GM21723 (cell line): Measurements from ENCODE around the gene APC2.

Experiments used
- ATAC-seq: cut with Tn5 transposase; IDR thresholded peaks from one replicate; pipeline ENCODE4 v1.9.1; 2021; ENCODE audit warnings: mild to moderate bottlenecking, moderate library complexity; ENCODE audit not compliant: unreplicated experiment

APC2 gene

DNA sequence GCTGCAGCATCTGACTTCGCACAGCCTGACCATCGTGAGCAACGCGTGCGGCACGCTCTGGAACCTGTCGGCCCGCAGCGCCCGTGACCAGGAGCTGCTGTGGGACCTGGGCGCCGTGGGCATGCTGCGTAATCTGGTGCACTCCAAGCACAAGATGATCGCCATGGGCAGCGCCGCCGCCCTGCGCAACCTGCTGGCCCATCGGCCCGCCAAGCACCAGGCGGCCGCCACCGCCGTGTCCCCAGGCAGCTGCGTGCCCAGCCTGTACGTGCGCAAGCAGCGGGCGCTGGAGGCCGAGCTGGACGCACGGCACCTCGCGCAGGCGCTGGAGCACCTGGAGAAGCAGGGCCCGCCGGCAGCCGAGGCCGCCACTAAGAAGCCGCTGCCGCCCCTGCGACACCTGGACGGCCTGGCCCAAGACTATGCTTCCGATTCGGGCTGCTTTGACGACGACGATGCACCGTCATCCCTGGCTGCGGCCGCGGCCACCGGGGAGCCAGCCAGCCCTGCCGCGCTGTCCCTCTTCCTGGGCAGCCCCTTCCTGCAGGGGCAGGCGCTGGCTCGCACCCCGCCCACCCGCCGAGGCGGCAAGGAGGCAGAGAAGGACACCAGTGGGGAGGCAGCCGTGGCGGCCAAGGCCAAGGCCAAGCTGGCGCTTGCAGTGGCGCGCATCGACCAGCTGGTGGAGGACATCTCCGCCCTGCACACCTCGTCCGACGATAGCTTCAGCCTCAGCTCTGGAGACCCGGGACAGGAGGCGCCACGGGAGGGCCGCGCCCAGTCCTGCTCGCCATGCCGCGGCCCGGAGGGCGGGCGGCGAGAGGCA lies 15.5 kb downstream of the APC2 start:
- ATAC-seq = no peak

DNA sequence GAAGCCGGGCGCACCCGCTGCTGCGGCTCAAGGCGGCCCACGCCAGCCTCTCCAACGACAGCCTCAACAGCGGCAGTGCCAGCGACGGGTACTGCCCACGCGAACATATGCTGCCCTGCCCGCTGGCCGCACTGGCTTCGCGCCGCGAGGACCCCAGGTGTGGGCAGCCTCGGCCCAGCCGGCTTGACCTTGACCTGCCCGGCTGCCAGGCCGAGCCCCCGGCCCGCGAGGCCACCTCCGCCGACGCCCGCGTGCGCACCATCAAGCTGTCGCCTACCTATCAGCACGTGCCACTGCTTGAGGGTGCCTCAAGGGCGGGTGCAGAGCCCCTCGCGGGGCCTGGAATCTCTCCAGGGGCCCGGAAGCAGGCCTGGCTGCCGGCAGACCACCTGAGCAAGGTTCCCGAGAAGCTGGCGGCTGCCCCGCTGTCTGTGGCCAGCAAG lies 16.1 kb downstream of the APC2 start:
- ATAC-seq = no peak

DNA sequence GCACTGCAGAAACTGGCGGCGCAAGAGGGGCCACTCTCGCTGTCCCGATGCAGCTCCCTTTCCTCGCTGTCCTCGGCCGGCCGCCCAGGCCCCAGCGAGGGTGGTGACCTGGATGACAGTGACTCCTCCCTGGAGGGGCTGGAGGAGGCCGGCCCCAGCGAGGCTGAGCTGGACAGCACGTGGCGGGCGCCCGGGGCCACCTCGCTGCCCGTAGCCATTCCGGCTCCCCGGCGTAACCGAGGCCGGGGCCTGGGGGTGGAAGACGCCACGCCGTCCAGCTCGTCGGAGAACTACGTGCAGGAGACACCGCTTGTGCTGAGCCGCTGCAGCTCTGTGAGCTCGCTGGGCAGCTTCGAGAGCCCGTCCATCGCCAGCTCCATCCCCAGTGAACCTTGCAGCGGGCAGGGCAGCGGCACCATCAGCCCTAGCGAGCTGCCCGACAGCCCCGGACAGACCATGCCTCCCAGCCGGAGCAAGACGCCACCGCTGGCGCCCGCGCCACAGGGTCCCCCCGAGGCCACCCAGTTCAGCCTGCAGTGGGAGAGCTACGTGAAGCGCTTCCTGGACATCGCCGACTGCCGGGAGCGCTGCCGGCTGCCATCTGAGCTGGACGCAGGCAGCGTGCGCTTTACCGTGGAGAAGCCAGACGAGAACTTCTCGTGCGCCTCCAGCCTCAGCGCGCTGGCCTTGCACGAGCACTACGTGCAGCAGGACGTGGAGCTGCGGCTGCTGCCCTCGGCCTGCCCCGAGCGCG lies 16.7 kb downstream of the APC2 start:
- ATAC-seq = no peak

DNA sequence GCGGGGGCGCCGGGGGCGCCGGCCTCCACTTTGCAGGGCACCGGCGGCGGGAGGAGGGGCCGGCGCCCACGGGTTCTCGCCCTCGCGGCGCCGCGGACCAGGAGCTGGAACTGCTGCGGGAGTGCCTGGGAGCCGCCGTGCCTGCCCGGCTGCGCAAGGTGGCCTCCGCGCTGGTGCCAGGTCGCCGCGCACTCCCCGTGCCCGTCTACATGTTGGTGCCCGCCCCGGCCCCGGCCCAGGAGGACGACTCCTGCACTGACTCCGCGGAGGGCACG lies 17.2 kb downstream of the APC2 start:
- ATAC-seq = no peak

DNA sequence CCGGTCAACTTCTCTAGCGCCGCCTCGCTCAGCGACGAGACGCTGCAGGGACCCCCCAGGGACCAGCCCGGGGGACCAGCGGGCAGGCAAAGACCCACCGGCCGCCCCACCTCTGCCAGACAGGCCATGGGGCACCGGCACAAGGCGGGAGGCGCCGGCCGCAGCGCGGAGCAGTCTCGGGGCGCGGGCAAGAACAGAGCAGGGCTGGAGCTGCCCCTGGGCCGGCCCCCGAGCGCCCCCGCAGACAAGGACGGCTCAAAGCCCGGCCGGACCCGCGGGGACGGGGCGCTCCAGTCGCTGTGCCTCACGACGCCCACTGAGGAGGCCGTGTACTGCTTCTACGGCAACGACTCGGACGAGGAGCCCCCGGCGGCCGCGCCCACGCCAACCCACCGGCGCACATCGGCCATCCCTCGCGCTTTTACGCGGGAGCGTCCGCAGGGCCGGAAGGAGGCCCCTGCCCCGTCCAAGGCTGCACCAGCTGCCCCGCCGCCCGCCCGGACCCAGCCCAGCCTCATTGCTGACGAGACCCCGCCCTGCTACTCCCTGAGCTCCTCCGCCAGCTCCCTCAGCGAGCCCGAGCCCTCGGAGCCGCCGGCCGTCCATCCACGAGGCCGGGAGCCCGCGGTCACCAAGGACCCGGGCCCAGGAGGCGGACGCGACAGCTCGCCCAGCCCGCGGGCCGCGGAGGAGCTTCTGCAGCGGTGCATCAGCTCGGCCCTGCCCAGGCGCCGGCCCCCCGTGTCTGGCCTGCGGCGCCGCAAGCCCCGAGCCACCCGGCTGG lies 17.8 kb downstream of the APC2 start:
- ATAC-seq = no peak

DNA sequence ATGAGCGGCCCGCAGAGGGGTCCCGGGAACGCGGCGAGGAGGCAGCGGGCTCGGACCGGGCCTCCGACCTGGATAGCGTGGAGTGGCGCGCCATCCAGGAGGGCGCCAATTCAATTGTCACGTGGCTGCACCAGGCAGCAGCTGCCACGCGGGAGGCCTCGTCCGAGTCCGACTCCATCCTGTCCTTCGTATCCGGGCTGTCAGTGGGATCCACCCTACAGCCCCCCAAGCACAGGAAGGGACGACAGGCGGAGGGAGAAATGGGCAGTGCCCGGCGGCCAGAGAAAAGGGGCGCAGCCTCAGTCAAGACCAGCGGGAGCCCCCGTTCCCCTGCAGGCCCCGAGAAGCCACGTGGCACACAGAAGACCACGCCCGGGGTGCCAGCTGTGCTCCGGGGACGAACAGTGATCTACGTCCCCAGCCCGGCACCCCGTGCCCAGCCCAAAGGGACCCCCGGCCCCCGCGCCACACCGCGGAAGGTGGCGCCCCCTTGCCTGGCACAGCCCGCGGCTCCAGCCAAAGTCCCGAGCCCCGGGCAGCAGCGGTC lies 18.4 kb downstream of the APC2 start:
- ATAC-seq = no peak

DNA sequence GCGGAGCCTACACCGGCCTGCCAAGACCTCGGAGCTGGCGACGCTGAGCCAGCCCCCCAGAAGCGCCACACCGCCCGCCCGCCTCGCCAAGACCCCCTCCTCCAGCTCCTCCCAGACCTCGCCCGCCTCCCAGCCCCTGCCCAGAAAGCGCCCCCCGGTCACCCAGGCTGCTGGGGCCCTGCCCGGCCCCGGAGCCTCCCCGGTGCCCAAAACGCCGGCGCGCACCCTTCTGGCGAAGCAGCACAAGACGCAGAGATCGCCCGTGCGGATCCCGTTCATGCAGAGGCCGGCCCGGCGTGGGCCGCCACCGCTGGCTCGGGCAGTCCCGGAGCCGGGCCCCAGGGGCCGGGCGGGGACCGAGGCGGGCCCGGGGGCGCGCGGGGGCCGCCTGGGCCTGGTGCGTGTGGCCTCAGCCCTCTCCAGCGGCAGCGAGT lies 18.9 kb downstream of the APC2 start:
- ATAC-seq = no peak

DNA sequence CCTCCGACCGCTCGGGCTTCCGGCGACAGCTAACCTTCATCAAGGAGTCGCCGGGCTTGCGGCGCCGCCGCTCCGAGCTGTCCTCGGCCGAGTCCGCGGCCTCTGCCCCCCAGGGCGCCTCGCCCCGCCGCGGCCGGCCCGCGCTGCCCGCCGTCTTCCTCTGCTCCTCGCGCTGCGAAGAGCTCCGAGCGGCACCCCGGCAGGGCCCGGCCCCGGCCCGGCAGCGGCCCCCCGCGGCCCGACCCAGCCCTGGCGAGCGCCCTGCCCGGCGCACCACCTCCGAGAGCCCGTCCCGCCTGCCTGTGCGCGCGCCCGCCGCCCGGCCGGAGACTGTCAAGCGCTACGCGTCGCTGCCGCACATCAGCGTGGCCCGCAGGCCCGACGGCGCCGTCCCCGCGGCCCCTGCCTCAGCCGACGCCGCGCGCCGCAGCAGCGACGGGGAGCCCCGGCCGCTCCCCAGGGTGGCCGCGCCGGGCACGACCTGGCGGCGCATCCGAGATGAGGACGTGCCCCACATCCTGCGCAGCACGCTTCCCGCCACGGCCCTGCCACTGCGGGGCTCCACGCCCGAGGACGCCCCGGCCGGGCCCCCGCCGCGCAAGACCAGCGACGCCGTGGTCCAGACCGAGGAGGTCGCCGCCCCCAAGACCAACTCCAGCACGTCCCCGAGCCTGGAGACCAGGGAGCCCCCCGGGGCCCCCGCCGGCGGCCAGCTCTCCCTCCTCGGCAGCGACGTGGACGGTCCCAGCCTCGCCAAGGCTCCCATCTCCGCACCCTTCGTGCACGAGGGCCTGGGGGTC lies 19.5 kb downstream of the APC2 start:
- ATAC-seq = no peak

DNA sequence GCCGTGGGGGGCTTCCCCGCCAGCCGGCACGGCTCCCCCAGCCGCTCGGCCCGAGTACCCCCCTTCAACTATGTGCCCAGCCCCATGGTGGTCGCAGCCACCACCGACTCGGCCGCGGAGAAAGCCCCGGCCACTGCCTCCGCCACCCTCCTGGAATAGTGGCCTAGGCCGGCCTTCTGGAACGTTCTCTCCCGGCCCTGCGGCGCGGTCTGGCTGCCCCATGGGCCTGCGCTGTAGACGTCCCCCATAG lies 20.1 kb downstream of the APC2 start:
- no peak for ATAC-seq

DNA sequence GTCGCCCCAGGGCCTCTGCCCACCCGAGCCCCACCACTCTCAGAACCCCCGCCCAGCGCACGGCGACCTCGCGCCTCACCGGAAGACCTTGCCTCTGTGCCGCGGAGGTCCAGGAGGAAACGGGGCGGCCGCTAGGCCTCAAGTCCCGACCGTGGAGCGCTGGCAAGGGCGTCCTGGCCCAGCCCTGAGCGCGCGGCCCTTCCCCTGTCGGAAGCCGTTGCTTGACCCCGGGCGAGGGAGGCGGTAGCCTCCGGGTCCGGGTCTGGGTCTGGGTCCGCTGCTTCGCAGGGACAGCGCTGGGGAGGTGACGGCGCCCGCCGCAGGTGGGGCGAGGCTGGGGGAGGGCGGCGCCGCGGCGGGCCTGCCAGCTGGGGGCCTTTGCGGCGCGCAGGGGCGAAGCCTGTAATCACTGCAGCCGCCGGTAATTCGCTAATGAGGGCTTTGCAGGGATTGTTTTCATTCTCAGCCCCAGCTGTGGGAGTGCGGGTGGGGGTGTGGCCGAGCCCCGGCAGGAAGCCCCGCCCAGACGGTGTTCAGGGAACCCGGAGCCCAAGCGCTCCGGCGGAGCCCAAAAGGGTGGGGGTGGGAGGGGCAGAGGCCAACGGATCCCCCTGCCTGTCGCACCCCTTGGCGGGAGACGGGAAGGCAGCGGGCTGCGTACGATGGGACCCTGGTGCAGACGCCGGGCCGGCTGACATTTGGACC lies 20.5 kb downstream of the APC2 start:
- no peak for ATAC-seq

DNA sequence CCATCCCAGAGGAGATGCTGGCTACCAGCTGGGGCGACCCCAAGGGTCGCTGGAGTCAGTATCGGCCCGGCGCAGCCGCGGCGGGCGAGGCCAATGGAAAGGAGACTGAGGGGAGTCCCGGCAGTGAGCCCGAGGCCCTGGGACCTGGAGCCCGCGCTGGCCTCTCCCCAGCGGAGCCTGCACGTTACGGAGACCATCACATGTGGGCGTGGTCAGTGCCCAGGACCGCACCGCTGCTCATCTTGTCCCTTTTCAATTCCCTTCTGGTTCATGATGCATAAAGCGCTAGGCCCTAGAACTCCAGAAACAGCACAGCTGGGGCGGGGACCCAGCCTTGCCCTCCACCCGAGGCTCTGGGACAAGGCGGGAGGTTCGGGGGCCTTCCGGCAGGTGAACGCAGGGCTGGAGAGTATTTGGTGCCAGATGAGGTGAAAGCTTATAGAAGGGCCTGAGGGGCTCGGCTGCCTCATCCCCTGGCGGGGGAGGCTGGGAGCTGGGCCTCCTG lies 21.1 kb downstream of the APC2 start:
- ATAC-seq = no peak

DNA sequence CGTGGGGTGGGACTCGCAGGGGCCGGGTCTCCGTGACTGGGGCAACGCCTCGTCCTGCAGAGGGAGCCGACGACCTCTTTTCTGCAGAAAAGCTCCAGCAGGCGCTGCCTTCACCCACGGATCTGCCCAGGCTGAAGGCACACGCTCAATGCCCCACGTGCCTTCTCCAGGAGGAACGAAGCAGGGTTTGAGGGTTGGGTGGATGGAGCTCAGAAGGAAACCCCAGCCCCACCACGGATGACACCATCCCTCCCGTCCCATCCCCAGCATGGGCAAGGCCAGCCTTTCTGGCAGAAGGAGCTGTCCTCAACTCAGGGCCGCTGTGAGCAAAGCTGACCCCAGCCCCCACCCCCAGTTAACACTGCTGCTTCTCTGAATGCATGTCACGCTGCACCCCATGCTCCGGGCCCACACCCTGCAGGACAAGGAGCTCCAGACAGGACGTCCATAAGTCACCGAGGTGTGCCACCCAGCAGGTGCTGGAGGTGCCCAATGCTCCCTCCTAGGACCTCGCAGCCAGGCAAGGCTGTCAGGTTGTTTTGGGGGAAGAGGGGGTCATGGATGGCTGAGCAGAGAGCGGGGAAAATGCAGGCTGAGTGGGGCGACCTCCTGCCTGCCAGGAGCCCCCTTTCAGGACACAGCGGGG lies 21.7 kb downstream of the APC2 start:
- ATAC-seq = no peak

DNA sequence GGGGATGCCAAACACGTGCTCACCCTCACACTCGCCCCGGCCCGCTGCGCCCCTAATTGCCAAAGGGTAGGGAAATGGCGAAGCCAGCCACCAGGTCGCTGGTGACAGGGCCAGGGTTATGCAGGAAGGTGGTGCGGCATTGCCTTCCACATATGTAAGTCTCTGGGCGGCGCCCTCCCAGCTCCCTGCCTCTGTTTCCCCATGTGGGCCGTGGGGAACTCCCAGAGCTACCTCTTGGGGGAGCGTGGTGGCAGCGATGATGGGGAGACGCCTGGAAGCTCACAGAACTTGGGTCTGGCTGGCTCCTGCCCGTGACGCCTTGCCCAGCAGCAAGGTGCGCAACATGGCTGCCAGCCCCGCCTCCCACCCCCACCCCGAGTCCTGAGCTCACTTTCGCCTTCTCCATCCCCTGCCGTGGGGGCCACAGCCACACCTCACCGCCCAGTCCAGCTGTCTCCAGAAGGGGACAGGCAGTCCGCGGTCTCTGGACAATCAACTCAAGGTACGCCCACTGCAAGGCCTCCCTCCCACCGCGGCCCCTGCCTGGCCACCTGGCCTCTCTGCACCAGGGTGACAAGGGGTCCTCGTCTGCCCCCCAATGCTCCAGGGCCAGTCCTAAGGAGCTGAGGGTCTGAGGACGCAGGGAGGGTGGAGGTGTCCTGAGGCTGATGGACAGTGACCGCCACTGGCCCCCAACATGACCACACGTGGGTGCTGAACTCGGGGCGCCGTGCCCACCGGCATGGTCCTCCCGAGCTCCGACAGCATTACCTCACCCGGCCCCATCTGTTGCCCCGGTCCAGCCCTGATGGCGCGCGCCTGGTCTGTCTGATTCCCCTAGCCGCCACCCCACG lies 22.5 kb downstream of the APC2 start:
- ATAC-seq = no peak

DNA sequence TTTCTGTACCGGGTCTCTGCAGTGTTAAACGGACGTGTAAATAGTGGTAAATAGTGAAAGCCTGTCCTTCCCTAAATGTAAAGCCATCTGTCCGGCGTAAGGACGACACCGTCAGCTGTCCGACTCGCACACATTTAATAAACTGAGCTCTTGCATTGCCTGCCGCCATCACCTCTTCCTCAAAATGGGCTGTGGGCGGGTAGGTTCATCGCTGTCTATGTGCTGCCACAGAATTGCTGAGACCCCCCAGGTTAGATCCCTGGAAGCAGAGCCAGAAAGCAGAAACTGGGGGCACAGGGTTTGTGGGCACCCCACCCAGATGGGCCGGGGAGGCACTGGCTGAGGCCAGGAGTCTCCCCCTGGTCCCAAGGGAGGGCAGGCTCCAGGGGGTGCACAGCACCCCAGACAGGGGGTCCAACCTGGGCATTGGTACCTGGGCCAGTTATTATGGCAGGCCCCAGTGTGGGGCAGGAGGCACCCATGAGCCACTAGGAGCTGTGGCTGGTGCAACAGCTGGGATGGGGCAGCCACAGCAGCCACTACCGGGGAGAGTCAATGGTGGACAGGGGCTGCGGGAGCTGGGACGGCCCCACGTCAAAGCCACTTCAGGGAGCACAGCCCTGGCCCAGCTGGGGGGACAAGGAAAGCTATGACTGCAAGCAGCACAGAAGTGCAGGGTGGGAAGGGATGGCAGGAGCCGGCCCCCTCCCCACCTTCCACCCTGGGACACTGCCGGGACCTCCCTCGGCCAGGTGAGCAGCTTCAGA lies 23.3 kb downstream of the APC2 start:
- ATAC-seq = no peak

DNA sequence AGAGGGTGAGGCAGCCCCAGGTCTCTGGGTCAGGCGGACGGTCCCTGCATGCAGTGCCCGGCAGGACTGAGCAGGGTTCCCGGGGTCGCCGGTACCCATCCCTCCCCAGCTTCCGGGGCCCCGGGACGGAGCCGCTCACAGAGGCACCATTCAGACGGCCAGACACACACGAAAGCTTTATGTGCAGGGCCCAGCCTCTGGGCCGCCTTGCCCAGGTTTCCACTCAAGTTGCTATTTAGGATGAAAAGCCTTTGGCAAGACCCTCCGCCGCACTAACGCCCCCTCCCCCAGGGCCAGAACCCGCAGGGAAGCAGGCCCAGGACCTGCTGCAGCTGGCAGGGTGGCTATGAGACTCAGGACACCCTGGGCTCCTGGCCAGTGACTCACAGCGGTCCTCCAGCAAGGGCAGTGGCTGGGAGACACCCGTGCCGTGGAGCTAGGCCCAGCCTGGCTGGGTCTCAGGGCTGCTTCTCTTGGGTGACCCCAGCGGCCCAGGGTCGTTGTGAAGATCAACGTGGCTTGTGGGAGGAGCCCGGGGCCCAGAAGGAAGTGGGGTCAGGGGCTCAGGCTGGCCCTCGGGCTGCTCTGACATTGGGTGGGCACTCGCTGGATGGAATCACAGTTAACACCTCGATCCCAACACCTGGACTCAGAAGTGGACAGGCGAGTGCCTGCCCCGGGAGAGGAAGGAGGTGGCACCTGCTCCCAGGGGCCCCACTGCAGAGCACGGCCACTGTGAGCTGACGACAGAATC lies 24.3 kb downstream of the APC2 start:
- no peak for ATAC-seq

DNA sequence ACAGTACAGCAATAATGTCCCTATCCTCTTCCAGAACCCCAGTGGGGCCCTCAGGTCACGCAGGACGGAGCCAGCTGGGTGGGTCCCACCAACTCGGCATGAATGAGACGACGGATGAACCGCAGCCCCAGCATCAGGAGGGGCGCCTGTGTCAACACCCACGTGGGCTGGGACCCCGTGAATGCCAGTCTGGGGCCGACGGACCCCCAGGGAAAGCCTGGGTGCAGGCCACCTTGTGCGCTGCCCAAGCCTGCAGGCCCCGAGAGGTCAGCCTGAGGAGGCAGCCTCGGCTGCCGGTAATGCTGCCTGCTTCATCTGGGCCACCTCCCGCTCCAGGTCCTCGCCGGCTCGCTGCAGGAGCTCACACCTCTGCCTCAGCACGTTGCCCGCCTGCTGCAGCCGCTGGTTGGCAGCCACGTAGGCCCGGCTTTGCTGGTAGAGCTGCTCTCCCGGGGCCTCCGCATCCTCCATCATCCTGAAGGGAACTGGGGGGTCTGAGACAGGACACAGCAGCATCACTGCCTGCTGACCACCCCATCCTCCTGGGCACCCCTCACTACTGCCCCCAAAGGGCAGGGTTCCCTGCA lies 24.9 kb downstream of the APC2 start:
- no peak for ATAC-seq
